AG08396 (cell line): ENCODE data around the gene ALK.
A peak's percentile ranks its signal among the peaks of the same experiment; 100 is the strongest.

Source experiments
- DNase-seq: peaks from one replicate; pipeline ENCODE4 v3.0.0; 2012; ENCODE audit warnings: low spot score, mixed read lengths

ALK gene

DNA sequence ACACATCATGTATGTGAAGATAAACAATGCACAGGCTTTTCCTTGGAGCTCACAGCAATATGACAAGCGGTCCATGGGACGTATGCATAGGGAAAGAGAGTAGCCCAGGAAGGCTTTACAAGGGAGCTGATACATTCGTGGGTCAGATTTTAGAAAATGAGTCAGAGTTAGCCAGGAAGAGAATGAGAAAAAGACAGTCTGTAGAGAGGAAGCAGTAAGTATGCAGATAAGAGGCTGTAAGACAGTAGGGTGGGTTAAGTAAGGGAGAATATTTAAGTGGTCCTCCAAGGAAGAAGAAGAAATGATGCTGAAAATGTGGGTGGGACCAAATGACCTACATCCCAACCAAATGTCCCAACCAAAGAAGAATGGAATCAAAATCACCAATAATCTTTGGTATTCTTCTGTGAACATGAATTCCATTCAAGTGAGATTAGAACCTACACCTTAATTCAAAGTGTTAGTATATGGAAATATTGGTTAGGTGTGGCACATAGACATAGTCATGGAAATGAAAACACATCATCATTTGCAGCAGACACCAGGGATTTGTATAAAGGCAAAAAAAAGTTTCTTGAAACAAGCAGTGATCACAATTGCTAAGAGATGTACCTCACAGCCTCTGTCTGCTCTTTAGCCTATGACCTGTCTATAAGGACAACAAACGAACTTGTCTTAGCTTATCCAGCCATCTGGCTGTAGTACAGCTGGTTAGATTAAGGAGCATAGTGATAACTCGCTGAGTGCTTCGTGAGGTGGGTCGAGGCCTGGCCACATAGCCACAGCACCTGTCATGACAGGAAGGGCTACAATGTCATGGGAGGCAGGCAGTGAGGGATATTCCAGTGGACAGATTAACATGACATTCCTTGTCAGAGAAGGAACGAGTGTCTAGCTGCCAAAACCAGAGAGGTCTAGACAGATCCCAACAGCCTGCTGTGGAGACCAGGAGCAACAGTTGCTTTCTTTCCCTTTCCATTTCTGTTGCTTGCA lies 133.6 kb downstream of the ALK start:
- DNase-seq, result no peak

DNA sequence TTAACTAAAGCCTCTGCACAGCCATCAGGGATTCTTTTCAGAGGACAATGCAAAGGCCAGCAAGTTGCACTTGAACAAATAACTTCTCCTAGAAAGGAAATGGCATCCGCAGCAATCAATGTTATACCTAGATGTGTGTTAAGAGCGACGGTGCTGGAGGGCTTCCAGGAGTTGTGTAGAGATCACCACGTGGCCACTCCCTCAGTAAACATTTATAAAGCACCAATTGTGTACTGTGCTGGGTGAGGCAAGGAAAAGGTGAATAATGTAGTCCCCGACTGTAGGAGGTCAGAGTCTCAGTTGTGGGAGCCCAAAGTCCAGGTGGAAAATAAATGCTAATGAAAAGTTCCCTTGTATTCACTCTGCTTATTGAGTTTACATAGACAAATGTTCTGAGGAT lies 135.0 kb downstream of the ALK start:
- no peak for DNase-seq

DNA sequence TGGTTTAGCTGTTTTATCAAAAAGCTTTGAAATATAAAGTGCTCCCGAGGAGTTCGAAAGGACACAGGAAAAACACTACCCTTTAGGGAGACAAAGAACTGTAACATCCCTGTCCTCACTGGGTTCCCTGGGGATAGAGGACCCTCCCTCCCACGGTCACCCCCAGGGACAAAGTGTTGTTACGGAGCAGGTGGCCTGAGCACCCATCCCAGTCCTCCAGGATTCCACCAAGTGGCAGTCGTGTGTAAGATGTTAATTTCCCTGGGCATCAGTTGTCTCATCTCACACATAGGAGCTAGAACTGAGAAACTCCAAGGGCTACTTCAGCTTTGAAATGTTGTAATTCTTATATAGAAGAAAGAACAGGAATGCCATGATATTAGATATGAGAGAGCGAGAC lies 137.7 kb downstream of the ALK start:
- no peak for DNase-seq

DNA sequence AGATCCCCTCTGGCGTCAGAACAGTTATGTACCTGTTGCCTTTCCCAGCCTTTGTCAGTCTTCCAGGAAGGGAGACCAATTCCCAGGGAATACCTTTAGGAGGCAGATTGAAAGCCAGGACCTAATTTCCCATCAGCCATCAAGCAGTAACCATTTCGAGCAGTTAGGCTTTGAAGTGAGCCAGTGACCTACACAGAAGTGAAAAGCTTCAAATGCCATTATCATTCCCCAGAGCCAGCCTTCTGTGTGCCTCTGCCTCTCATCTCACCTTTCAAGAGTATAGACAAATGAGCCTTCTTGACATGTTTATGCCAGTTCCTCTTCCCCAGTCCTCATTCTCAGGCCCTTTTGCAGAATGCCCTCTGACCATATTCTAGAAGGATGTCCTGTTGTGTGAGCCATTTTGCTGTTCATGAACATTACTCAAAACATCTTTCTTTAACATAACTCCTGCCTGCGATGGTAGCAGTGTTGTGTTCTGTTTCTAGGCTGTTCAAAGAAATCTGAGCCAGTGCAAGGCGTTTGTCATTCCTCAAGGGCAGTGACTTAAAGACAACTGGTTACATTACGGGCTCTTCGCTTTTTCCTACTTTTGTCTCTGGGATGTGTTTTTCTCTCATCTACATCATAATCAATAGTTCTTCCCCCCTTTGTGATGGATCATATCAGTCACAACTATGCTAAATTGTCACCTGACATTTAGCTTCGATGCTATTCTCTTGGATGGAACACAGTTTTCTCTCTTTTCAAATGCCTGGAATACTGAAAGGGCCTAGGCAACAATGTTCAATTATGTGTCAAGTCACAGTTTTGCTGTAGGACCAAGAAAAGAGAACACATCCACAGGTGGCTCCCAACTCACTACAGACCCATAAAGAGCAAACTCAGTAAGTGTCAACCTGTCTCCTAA lies 138.6 kb downstream of the ALK start:
- DNase-seq, result no peak

DNA sequence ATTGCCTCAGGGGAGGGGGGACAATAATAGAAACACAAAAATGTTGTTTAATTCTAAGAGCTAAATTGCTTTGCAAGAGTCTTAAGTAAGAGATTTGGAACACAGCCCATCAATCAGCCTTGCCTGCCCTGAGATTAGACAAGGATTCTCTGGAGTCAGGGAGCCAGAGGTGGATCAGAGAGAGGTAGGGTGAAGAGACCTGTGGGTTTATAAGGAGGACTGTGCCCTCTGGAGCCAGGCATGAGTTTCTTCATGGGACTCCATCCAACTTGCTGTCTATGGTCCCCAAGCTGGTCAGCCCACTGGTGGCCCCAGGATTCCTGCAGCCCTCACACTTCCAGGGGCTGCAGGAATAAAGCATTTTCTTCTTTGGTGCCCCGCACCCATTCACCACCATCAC lies 139.3 kb downstream of the ALK start:
- DNase-seq, result no peak

DNA sequence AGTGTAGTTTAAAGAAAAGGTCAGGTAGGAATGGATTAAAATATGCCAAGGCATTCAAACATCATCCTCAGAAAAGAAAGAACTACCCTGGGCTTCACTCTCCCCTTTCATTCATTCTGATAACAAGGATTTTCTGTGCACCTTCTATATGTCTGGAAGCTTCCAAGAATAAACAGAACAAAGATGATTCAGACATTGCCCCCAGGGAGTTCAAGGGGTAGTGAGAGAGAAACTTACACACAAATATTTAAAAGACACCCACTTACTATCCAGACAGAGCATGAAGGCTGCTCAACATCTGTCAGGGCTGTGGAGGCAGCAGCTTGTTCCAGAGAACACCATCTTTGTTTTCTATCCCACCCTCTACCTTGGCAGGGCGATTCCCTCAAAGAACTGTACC lies 140.5 kb downstream of the ALK start:
- DNase-seq, result no peak

DNA sequence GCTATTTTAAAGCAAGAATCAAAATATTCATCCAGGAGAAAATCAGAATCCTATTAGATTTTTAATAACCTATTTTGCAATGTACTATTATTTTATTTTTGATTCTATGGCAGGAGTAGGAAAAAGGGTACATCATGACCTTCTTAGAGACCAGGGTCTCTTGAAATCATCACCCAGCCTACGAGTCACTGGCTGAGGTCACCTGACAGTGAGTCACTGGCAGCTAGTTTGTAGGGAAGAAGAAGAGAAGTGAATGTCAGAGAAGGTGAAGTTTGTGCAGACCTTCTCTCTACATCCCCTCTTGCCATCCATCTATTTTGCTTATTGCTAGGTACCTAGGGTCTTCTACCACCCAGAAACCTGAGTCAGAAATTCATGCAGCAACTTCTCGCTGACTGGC lies 144.2 kb downstream of the ALK start:
- DNase-seq, result peak; percentile 12

DNA sequence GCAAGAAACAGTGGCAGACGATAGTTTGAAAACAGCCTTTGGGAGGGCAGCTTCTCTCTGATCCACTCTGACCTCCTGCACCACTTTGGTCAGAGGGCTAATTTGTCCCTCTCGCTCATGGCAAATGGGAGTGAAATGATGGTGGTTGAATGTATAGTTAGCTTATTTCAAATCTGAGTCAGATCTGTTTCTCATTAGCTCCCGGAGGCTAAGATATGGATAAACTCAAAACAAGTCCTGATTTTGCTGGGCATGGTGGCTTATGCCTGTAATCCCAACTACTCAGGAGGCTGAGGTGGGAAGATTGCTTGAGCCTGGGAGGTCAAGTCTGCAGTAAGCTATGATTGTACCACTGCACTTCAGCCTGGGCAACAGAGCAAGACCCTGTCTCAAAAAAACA lies 145.0 kb downstream of the ALK start:
- no peak for DNase-seq

DNA sequence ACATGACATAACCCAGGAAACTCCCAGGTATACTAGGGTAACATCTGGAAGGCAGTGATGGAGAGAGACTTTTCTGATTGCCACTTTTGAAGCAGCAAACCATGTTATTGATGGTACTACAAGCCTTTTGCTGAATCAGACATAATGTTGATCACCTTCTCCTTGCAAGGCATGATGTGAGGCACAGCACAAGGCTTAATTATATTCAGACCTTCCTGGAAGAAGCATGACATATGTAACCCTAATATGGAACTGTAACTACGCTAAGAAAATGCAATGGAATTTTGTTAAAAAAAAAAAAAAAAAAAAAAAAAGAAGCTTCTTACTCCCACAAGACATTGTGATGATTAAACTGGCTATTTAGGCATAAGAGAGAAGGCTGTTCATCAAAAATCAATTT lies 145.4 kb downstream of the ALK start:
- DNase-seq, result no peak

DNA sequence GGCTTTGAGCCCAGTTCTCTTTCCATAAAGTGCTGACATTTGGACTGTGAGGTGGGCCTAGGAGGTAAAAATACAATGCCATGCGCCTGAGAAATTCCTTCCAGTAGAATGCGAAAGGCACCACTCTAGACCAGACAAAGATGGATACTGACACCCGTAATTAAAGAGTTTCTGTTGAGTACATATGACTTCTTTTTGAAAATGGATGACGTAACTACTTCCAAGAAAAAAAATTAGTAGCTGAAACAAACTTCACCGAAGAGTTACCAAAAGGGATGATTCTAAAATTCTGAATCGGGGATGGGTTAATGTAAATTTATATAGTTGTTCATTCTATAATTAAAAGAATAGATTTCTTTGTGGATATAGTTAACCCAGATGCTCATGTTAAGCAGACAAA lies 146.8 kb downstream of the ALK start:
- DNase-seq, result no peak

DNA sequence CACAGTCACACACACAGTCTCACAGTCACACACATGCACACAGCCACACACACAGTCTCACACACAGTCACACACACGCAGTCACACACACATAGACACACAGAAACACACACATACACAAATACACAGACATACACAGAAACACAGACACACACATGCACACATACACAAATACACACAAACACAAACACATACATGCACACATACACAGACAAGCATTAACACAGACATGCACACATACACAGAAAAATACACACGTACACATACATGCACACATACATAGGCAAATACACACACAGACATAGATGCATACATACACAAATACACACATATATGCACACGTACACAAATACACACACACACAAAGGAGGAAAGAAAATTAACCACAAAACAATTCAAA lies 150.5 kb downstream of the ALK start:
- DNase-seq, result no peak

DNA sequence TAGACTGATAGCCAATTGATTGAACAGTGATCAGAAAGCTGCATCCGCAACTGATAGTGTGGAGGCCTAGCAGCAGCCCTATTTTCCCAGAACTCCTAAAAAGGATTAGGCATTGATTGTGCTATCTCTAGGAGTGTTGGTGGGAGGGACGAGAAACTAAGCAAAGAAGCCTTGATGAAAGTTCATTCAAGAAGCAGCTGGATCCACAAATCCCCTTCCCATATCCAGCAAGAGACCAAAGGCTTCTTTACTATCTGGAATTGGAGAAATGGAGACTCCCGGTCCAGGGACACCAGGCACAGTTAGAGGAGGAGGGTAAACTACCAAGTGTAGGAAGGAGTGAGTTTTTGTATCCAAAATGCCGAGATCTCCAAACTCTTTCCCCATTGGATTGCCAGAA lies 151.5 kb downstream of the ALK start:
- DNase-seq, result no peak

DNA sequence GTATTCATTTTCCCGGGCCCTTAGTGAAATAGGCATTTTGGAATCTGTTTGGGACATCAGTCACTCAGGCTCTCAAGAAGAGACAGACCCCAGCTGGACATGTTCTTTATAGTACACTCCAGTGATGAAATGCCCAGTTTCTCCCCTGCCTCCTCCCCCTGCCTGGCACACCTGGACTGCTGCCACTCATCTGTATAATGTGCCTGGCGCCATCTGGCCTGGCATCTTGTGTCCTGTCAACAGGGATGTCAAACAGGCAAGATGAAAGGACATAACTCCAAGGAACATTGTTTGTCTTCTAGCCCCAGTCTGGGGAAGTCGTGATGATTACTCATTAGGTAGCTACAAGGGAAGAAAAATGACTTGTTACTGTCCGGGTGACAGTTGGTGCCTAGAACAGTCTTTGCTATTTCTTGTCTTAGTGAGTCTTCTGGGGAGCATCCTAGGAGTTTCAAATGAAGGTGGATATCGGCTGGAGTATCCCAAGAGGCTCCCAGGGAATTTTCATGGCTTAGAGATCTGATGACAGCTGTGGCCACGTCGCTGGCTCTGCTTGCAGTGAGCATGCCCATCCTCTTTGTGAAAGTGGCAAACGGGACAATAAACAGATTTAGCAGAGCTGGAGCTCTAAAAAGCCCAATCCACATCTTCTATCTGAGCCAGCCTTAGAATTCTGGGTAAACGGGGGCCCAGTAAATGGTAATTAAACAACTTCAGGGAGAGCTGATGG lies 153.6 kb downstream of the ALK start:
- no peak for DNase-seq

DNA sequence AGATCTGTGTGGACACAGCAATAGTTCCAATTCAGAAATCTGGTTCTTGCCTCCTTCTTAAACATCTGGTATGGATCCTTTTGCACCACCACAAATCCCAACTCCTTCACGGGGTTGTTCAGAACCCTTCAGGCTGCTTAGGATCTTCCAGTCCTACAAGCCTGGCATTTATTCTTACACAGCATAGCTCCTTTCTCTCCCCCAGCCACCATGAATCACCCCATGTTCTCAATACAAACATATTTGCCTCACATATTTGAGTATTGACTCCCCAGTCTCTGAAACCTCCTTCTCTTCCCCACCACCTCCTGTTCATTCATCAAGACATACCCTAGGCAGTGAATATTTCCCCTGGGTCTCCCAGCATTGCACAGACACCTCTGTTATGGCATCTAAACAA lies 155.2 kb downstream of the ALK start:
- DNase-seq, result peak; percentile 71

DNA sequence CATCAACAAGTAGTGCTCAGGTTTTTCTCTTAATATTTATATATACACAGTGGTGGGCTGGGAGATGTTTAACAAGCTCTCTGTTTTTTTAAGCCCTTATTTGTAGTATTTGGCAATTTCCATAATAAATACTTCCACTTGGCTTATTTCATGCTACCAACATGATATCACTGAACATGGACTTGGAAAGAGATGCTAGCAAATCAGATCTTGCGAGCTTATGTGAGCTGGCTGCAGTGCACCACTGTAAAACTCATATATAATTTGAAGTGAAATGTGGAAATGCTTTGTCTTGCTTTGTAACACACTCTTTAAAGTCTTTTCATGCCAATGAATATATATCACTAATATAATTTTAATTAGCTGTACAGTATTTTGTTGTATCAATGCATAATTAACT lies 155.7 kb downstream of the ALK start:
- DNase-seq, result peak; percentile 21

DNA sequence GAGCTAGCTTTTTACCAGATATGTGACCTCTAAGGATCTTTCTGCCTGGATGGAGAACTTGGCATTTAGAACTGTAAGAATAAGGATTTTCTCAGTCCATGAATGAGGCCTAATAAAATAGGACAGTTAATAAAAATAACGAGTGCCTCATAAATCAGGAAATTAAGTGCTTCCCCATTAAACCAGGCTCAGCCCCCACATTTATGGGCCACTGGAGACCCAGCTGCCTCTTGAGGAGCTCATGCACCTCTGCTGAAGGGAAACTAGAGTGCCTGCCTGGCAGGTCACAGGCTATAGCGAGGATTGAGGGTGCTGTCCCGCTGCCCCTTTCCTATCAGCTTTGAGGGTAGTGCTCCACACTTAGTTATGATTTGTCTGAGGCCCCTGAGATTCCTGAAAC lies 158.0 kb downstream of the ALK start:
- no peak for DNase-seq

DNA sequence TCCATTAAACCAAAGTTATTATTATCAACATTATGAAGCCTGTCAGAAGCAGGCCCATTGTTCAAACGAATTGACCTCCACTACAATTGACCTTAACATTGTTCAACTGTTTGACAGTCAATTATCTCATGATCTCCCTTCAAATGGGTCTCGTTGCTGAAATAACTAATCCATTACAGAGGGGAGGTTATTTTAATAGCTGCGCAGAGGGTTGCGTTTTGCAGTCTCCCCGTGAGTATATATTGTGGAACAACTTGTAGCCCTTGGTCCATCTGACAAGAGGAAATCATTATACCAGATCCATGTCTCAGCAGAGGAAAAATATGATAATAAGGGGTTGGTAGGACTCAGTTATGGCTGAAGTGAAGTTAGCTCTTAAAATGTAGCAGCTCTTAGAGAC lies 159.1 kb downstream of the ALK start:
- DNase-seq, result no peak

DNA sequence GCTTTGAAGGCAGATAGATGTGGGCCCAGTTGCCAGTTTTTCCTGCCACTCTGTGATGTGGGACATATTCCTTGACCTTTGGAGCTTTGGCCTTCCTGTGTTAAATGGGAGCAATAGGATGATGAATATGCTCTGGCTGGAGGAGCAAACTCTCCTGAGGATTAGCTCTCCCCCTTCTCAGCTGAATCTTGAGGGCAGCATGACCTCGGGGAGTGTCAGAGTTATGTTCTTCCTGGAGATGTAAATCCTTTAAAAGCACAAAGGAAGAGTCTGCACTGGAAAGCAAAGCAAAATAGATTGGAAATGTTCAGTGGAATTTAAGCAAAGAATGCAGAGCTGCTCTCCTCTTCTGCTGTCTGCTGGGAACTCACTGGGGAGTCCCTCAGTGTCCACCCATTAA lies 160.1 kb downstream of the ALK start:
- DNase-seq, result no peak

DNA sequence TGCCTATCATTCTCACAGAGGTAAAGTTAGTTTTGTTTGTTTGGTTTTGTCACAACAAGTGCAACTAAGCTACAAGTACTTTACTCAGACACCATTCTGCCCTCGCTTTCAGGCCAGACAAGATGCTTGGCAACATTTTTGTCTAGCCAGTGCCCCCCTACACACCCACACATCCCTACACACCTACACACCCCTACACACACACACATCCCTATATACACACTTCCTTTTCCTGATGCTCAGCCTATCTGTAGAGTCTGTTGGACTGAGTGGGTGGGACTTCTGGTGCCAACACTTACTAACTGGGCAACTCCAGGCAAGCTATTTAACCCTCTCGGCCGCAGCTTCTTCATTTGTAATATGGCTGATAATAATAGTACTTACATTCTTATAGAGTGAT lies 161.4 kb downstream of the ALK start:
- DNase-seq, result no peak

DNA sequence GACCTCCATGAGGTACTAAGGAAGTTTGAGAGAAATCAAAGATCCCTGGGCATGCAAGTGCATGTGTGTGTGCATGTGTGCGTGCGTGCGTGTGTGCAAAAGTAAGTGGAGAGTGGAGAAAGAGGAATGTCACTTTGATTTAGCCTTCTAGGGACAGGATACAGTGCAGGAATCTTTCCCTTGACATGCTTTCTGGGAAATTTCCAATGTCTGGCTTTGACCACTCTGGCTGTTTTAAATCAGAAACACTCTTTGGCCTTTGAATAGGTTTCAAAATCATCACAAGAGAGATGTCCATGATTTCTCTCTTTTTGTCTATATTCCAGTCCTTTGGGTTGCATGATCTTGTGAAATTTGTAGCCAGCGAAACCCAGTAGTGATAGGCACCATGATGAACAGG lies 162.0 kb downstream of the ALK start:
- no peak for DNase-seq

DNA sequence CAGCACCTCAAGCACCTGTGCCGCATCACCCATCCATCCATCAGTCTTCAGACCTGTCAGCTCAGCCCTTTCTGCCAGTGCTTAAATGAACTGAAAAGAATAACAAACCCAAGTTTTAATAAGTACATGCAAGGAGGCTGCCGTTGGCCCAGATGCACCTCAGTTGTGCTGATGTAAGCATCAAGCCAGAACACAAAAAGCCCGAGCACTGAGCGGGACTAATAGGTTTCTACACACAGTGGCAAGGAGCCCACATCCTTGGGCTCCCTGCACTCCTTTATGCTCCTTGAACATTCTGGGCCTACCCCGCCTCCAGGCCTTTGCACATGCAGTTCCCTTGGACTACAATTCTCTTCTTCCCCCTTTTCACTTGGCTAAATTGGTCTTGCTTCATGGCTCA lies 165.6 kb downstream of the ALK start:
- no peak for DNase-seq

DNA sequence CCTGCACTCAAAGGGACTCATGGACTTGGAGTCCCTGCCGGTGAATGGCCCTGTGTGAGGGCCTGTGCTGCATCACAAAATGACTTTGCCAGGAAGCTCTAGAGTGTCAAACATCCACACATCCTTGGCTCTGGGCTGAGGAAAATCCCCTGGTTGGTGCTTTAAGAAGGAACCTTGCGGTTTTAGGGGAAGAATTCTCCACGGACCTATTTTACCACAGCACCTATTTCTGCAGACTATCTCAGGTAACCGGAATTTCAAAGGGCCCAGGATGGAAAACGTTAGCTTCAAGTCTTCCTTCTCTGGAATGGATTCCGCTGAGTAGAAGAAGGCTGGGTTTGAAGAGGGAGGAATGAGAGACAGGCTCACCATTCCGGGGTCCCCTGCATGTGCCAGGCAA lies 166.2 kb downstream of the ALK start:
- no peak for DNase-seq
